GM12878 (cell line): Measurements from ENCODE around the gene EIF3A. TPM values are rescaled to one million over a fixed set of nuclear protein-coding genes. Genes with fewer than 3 reads are reported as not detected.

Experiments
- ATAC-seq: fragments of 200-7000 bp; cut with Tn5 transposase; 3 replicates; pipeline ENCODE4 v1.9.1; 2020; ENCODE audit warnings: mild to moderate bottlenecking, moderate library complexity
- BruUV-seq: library from RNA; stranded (reverse); fragments of 400-500 nt; replicated peaks from 2 replicates; lab custom pipeline; 2021; lab: Mats Ljungman, UMichigan
- CTCF ChIA-PET: fragments of 300-600 bp; sonication (Branson Sonifier 250); formaldehyde crosslinking; extraction: SDS; loops from one replicate; lab custom pipeline; 2021; ENCODE audit warnings: inconsistent platforms; lab: Yijun Ruan, JAX
- POLR2A ChIA-PET: fragments of 350-600 bp; formaldehyde crosslinking; extraction: SDS; loops from one replicate; lab custom pipeline; 2021; ENCODE audit warnings: inconsistent platforms; lab: Charles Lee
- RAD21 ChIA-PET: fragments of 300-600 bp; sonication (Branson Sonifier 250); formaldehyde crosslinking; loops from one replicate; lab custom pipeline; 2023; ENCODE audit warnings: antibody characterized with exemption; ENCODE audit not compliant: unreplicated experiment; lab: Charles Lee
- SMC1A ChIA-PET: fragments of 300-600 bp; sonication (Branson Sonifier 250); formaldehyde crosslinking; loops from one replicate; lab custom pipeline; 2023; ENCODE audit not compliant: unreplicated experiment, uncharacterized antibody; lab: Charles Lee
- DNase-seq: peaks from one replicate; pipeline ENCODE4 v3.0.0-alpha.2; 2011; ENCODE audit warnings: low read depth, low spot score
- FAIRE-seq: peaks from 3 replicates; lab custom pipeline; 2011; peaks lifted over from hg19 to GRCh38; lab: Jason Lieb, UNC
- H2AFZ ChIP-seq: 2 replicates; pipeline ENCODE4 v1.6.0; 2011; ENCODE audit warnings: low read depth, low read length, control low read depth; ENCODE audit not compliant: control insufficient read depth
- H3K27ac ChIP-seq: 2 replicates; pipeline ENCODE4 v1.5.1; 2011; ENCODE audit warnings: control low read depth; ENCODE audit not compliant: control insufficient read depth, insufficient read depth
- H3K27me3 ChIP-seq, 2 experiments: replicated peaks in 1 of 2; 2 replicates each; pipeline versions ENCODE4 v1.6.0 to v1.6.1; 2011; ENCODE audit warnings: low read length in 1 of 2; ENCODE audit not compliant: control insufficient read depth in 2 of 2, insufficient read depth in 2 of 2
- H3K36me3 ChIP-seq, 2 experiments: 2 replicates each; pipeline ENCODE4 v1.5.1; 2011; ENCODE audit warnings: low read length in 1 of 2; ENCODE audit not compliant: control insufficient read depth in 2 of 2, insufficient read depth in 2 of 2
- H3K4me1 ChIP-seq: 2 replicates; pipeline ENCODE4 v1.6.1; 2011; ENCODE audit warnings: mild to moderate bottlenecking, low read length, moderate library complexity, mixed read lengths; ENCODE audit not compliant: control insufficient read depth, insufficient read depth
- H3K4me2 ChIP-seq: 2 replicates; pipeline ENCODE4 v1.6.0; 2011; ENCODE audit warnings: control low read depth; ENCODE audit not compliant: control insufficient read depth, insufficient read depth
- H3K4me3 ChIP-seq: fragments of 200-600 bp; sonication (generic); 2 replicates; pipeline ENCODE4 v1.5.1; 2016
- H3K79me2 ChIP-seq: 2 replicates; pipeline ENCODE4 v1.6.0; 2011; ENCODE audit warnings: low read length; ENCODE audit not compliant: control insufficient read depth, insufficient read depth
- H3K9ac ChIP-seq: 2 replicates; pipeline ENCODE4 v1.8.0; 2011; ENCODE audit warnings: low read length, control low read depth, mixed read lengths; ENCODE audit not compliant: control insufficient read depth, insufficient read depth
- H3K9me3 ChIP-seq: replicated peaks from 3 replicates; pipeline ENCODE4 v1.5.1; 2011; ENCODE audit warnings: mild to moderate bottlenecking, low read length; ENCODE audit not compliant: control insufficient read depth, insufficient read depth
- H4K20me1 ChIP-seq: 2 replicates; pipeline ENCODE4 v1.6.0; 2011; ENCODE audit not compliant: control insufficient read depth, insufficient read depth
- NFIC ChIP-seq: IDR thresholded peaks from 2 replicates; pipeline ENCODE4 v1.6.1; 2012; ENCODE audit warnings: low read depth, mild to moderate bottlenecking, inconsistent platforms, low read length, moderate library complexity
- PAX5 ChIP-seq: IDR thresholded peaks from 2 replicates; pipeline ENCODE4 v1.6.1; 2011; ENCODE audit warnings: low read depth, low read length, borderline replicate concordance
- RBBP5 ChIP-seq: fragments of 200-600 bp; sonication (generic); conservative IDR thresholded peaks from 2 replicates; pipeline ENCODE4 v1.6.1; 2016
- SIN3A ChIP-seq: IDR thresholded peaks from 2 replicates; pipeline ENCODE4 v1.6.1; 2012; ENCODE audit warnings: low read depth, low read length, improper control_type of control experiment
- SUPT20H ChIP-seq: IDR thresholded peaks from 2 replicates; pipeline ENCODE4 v1.6.1; 2011; ENCODE audit warnings: low read depth, mild to moderate bottlenecking, low read length, moderate library complexity, borderline replicate concordance; ENCODE audit not compliant: control insufficient read depth
- WGBS: methylation state at CpG from one replicate; pipeline ENCODE4 v1.1.6; 2016; ENCODE audit warnings: low lambda C conversion rate; ENCODE audit not compliant: insufficient replicate concordance, insufficient coverage; ENCODE audit errors: missing lambda C conversion rate; 5-methylcytosine and 5-hydroxymethylcytosine counted together
- in situ Hi-C: fragments of 300-500 bp; cut with MboI; formaldehyde crosslinking; loops from 9 replicates; pipeline ENCODE4 v1.14.3; 2018; ENCODE audit warnings: mixed read lengths
- intact Hi-C: fragments of 100-400 bp; cut with micrococcal nuclease; formaldehyde crosslinking; loops from one replicate; pipeline ENCODE4 v1.14.2; 2022; ENCODE audit not compliant: unreplicated experiment
- polyA plus RNA-seq, 11 experiments: library from polyadenylated mRNA; depleted of rRNA in 4 of 11; unstranded in 6 of 11; stranded (reverse) in 5 of 11; fragments of >200 nt; fragmentation: Nextera tagmentation in 4 of 11; fragmentation: Illumina TruSeq in 1 of 11; extraction: Ambion mirVana in 4 of 11; extraction: Trizol in 1 of 11; gene quantifications; 1 replicate in 1 of 11; 2 replicates in 10 of 11; pipeline versions ENCODE4 v1.2.1 to v1.2.3, GENCODE V29; 2011 to 2016; ENCODE audit warnings: inconsistent platforms in 2 of 11, missing spikeins in 2 of 11, low read depth in 1 of 11
- total RNA-seq, 4 experiments: library from RNA; depleted of rRNA in 3 of 4; stranded (reverse); fragments of >200 nt in 3 of 4; fragmentation: Illumina TruSeq in 1 of 4; extraction: Trizol in 1 of 4; gene quantifications; 2 replicates each; pipeline versions ENCODE4 v1.2.1 to v1.2.3, GENCODE V29; 2013 to 2021
- TF ChIP-seq, protein P1 (sequence below): IDR thresholded peaks from 2 replicates; pipeline ENCODE4 v1.6.1; 2012; ENCODE audit warnings: low read depth, low read length, improper control_type of control experiment
- TF ChIP-seq, protein P2 (sequence below): fragments of 450-650 bp; IDR thresholded peaks from 2 replicates; pipeline ENCODE4 v1.6.1; 2017; ENCODE audit warnings: low read depth, mild to moderate bottlenecking, moderate library complexity
- TF ChIP-seq, protein P3 (sequence below): fragments of 450-650 bp; IDR thresholded peaks from 2 replicates; pipeline ENCODE4 v1.6.1; 2016; ENCODE audit warnings: mild to moderate bottlenecking

EIF3A gene
- total and polyA plus RNA-seq, 10 of the 15 experiments (the other 5 are each of a cell fraction or from before 2014, with no cell fraction given), result 42.3 to 195 (median 96.3) TPM

DNA sequence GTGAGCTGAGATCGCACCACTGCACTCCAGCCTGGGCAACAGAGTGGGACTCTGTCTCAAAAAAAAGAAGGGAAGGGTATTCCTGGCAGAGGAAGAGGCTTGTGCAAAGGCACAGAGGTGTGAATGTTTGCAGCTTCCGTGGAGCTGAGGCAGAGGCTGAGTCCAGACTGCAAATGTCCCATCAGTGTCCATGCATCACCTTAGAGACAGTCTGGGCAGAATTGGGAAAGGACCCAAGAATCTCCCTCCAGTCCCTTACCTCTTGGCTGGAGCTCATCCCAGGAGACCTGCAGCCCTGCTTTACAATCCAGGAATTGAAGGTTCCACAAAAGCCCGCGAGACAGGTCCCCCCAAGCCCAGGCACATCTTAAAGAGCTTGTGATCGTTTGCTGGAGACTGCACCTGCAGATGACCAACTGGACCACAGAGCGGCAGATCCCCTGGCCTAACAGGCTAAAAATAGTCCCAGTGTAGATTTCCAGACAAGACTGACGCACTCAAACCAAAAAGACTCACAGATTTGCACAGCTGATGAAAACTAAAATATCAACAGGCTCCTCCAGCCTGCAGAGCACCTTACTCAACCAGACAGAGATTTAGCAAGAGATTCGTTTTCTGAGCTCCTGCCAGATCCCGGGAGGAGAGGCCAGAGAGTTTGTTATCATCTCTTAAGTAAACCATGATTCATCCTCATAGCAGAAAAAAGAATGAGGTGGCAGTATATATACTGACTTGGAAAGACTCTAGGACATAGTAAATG lies 74.0 kb downstream of the EIF3A start:
- H3K36me3 ChIP-seq, result no peaks in the 10 kb centered on the region
- H3K27me3 ChIP-seq, result peaks cover 0 to 1% of the 10 kb centered on the region in 2 experiments; a peak in 1 of 4 replicates
- H3K27ac ChIP-seq, result no peak overlapping the region
- in situ Hi-C loops, result no loop called here
- no peaks in the 10 kb centered on the region; the same call in 2 of the 3 replicates for H3K9me3 ChIP-seq
- POLR2A ChIA-PET, result interaction anchor here (0.6 kb wide), 1 partner anchor 205 kb away, joined by 3 read pairs; no protein-coding TSS in a partner anchor
- no peaks in the 10 kb centered on the region for H3K79me2 ChIP-seq
- no peak for ATAC-seq
- no peak overlapping the region for H3K4me3 ChIP-seq
- TF ChIP-seq PAX5, result no peak
- no peak for TF ChIP-seq NFIC
- TF ChIP-seq, protein P1, sequence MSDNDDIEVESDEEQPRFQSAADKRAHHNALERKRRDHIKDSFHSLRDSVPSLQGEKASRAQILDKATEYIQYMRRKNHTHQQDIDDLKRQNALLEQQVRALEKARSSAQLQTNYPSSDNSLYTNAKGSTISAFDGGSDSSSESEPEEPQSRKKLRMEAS, result no peak
- TF ChIP-seq, all 136 proteins: peak for 0
- Histone ChIP-seq H3K9ac (no peak overlapping the region), H2AFZ (no peak overlapping the region), H3K4me1 (no peaks in the 10 kb centered on the region), H4K20me1 (no peaks in the 10 kb centered on the region), H3K4me2 (no peak overlapping the region)
- intact Hi-C loops, result no loop called here
- WGBS, result 15% methylated on average over 9 of the region's 9 CpGs
- SMC1A ChIA-PET, result interaction anchor here (1.1 kb wide), 1 partner anchor 142 kb away, joined by 3 read pairs; no protein-coding TSS in a partner anchor
- no TSS peak for BruUV-seq
- CTCF ChIA-PET, result no interaction called here
- DNase-seq, result no peak
- RAD21 ChIA-PET, result interaction anchor here (1.1 kb wide), 1 partner anchor 12 kb away, joined by 3 read pairs; no protein-coding TSS in a partner anchor
- FAIRE-seq, result no peak

DNA sequence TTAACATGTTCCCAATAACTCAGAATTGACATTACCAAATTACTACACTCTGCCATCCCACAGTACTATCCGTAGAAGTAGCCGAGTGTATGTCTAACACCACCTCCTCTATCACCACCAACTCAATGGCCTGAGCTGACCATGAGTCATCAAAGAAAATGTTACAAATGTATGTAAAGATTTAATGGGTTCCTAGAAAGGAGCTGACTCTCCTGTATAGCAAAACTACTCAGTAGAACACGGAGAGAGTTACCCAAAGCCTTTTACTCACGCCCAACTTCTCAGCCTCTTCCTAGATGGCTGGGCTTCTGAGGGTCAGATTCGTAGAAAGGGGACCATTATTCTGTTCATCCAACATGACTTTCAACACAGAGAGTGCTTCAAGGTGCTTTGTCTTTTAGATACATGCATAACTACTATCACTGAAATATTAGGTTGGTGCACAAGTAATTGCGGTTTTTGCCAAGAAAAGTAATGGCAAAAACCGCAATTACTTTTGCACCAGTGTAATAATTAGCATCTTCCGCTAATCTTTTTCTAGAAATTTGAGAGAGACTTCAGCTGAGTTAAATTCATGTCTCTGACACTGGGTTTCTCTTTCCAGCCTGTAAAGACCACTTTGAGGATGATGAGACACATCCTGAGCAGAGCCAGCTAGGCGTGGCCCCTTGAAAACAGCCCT lies 75.1 kb downstream of the EIF3A start:
- H3K4me2 ChIP-seq, result no peak overlapping the region
- no peak overlapping the region for H3K9ac ChIP-seq
- ATAC-seq (no peak), FAIRE-seq (no peak), DNase-seq (no peak)
- in situ Hi-C loops, result no loop called here
- SMC1A ChIA-PET, result interaction anchor here (1.1 kb wide), 1 partner anchor 143 kb away, joined by 3 read pairs; no protein-coding TSS in a partner anchor
- H3K36me3 ChIP-seq, result no peaks in the 10 kb centered on the region
- H3K4me3 ChIP-seq, result no peak overlapping the region
- CTCF ChIA-PET, result no interaction called here
- no peaks in the 10 kb centered on the region for H3K79me2 ChIP-seq
- intact Hi-C loops, result no loop called here
- no peak overlapping the region for H3K27ac ChIP-seq
- TF ChIP-seq RBBP5, result no peak
- no peak for TF ChIP-seq SUPT20H
- TF ChIP-seq, protein P2, sequence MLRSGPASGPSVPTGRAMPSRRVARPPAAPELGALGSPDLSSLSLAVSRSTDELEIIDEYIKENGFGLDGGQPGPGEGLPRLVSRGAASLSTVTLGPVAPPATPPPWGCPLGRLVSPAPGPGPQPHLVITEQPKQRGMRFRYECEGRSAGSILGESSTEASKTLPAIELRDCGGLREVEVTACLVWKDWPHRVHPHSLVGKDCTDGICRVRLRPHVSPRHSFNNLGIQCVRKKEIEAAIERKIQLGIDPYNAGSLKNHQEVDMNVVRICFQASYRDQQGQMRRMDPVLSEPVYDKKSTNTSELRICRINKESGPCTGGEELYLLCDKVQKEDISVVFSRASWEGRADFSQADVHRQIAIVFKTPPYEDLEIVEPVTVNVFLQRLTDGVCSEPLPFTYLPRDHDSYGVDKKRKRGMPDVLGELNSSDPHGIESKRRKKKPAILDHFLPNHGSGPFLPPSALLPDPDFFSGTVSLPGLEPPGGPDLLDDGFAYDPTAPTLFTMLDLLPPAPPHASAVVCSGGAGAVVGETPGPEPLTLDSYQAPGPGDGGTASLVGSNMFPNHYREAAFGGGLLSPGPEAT, result no peak
- no peak for TF ChIP-seq SIN3A
- TF ChIP-seq, protein P3, sequence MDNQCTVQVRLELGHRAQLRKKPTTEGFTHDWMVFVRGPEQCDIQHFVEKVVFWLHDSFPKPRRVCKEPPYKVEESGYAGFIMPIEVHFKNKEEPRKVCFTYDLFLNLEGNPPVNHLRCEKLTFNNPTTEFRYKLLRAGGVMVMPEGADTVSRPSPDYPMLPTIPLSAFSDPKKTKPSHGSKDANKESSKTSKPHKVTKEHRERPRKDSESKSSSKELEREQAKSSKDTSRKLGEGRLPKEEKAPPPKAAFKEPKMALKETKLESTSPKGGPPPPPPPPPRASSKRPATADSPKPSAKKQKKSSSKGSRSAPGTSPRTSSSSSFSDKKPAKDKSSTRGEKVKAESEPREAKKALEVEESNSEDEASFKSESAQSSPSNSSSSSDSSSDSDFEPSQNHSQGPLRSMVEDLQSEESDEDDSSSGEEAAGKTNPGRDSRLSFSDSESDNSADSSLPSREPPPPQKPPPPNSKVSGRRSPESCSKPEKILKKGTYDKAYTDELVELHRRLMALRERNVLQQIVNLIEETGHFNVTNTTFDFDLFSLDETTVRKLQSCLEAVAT, result no peak
- RAD21 ChIA-PET, result no interaction called here
- no peaks in the 10 kb centered on the region; the same call in 2 of the 3 replicates for H3K9me3 ChIP-seq
- POLR2A ChIA-PET, result interaction anchor here (0.6 kb wide), 1 partner anchor 267 kb away, joined by 3 read pairs; no protein-coding TSS in a partner anchor
- no peaks in the 10 kb centered on the region for H3K4me1 ChIP-seq
- H2AFZ ChIP-seq, result no peak overlapping the region
- 48% methylated on average over 9 of the region's 9 CpGs for WGBS
- BruUV-seq, result no TSS peak
- no peaks in the 10 kb centered on the region for H4K20me1 ChIP-seq
- peaks cover 0 to 1% of the 10 kb centered on the region in 2 experiments; a peak in 1 of 4 replicates for H3K27me3 ChIP-seq
